IMR-90 (cell line): Measurements from ENCODE around the gene ANKH. TPM values are rescaled to one million over a fixed set of nuclear protein-coding genes. Genes with fewer than 3 reads are reported as not detected.

Experiments
- ATAC-seq: fragments of 200-7000 bp; cut with Tn5 transposase; 2 replicates; pipeline ENCODE4 v1.9.1; 2020; ENCODE audit warnings: low read depth, mild to moderate bottlenecking, moderate library complexity
- BruUV-seq: library from RNA; stranded (reverse); fragments of 400-500 nt; replicated peaks from 2 replicates; lab custom pipeline; 2021; lab: Mats Ljungman, UMichigan
- CTCF ChIA-PET: fragments of 300-600 bp; formaldehyde crosslinking; extraction: SDS; loops from one replicate; lab custom pipeline; 2021; ENCODE audit warnings: antibody characterized with exemption; lab: Yijun Ruan, JAX
- POLR2A ChIA-PET: fragments of 300-600 bp; sonication (Branson Sonifier 250); formaldehyde crosslinking; loops from one replicate; lab custom pipeline; 2022; ENCODE audit warnings: antibody characterized with exemption; ENCODE audit not compliant: unreplicated experiment; lab: Charles Lee
- DNase-seq: peaks from one replicate; pipeline ENCODE4 v3.0.0; 2013
- H2AFZ ChIP-seq: replicated peaks from 2 replicates; pipeline ENCODE3; 2013; ENCODE audit warnings: low read length, mild to moderate bottlenecking; ENCODE audit not compliant: poor library complexity
- H2AK5ac ChIP-seq: 2 replicates; pipeline ENCODE4 v1.6.1; 2013; ENCODE audit warnings: low read depth, low read length, inconsistent platforms
- H2AK9ac ChIP-seq: replicated peaks from 2 replicates; pipeline ENCODE3; 2013; ENCODE audit warnings: mild to moderate bottlenecking, low read depth, low read length, moderate library complexity; ENCODE audit not compliant: poor library complexity
- H2BK120ac ChIP-seq: 2 replicates; pipeline ENCODE4 v1.6.1; 2013; ENCODE audit warnings: low read depth, low read length, inconsistent platforms
- H2BK15ac ChIP-seq: 3 replicates; pipeline ENCODE4 v1.6.1; 2013; ENCODE audit warnings: low read depth, low read length, inconsistent platforms
- H2BK20ac ChIP-seq: 2 replicates; pipeline ENCODE4 v1.6.1; 2013; ENCODE audit warnings: low read depth, mild to moderate bottlenecking, inconsistent platforms, low read length, moderate library complexity
- H2BK5ac ChIP-seq: 2 replicates; pipeline ENCODE4 v1.6.1; 2013; ENCODE audit warnings: mild to moderate bottlenecking, low read depth, low read length, inconsistent platforms; ENCODE audit not compliant: poor library complexity, severe bottlenecking
- H3K14ac ChIP-seq: replicated peaks from 2 replicates; pipeline ENCODE4 v1.6.1; 2013; ENCODE audit warnings: low read depth, low read length, inconsistent platforms
- H3K18ac ChIP-seq: 2 replicates; pipeline ENCODE4 v1.6.1; 2013; ENCODE audit warnings: low read depth, low read length, control low read depth
- H3K23ac ChIP-seq: 2 replicates; pipeline ENCODE4 v1.6.1; 2013; ENCODE audit warnings: low read depth, low read length, inconsistent platforms
- H3K27ac ChIP-seq: 2 replicates; pipeline ENCODE4 v1.5.1; 2013; ENCODE audit warnings: mild to moderate bottlenecking, control low read depth, low read length; ENCODE audit not compliant: insufficient read depth
- H3K27me3 ChIP-seq: 2 replicates; pipeline ENCODE4 v1.6.1; 2013; ENCODE audit warnings: low read length; ENCODE audit not compliant: control insufficient read depth, insufficient read depth
- H3K36me3 ChIP-seq: 2 replicates; pipeline ENCODE4 v1.6.1; 2013; ENCODE audit warnings: low read length, mixed read lengths; ENCODE audit not compliant: control insufficient read depth, insufficient read depth
- H3K4ac ChIP-seq: 2 replicates; pipeline ENCODE4 v1.6.1; 2013; ENCODE audit warnings: low read depth, low read length, inconsistent platforms
- H3K4me1 ChIP-seq: 2 replicates; pipeline ENCODE4 v1.6.1; 2013; ENCODE audit warnings: low read length, mixed read lengths; ENCODE audit not compliant: control insufficient read depth, insufficient read depth
- H3K4me2 ChIP-seq: 2 replicates; pipeline ENCODE4 v1.6.1; 2013; ENCODE audit warnings: low read depth, mild to moderate bottlenecking, control low read depth, low read length, moderate library complexity
- H3K4me3 ChIP-seq: 2 replicates; pipeline ENCODE4 v1.5.1; 2013; ENCODE audit warnings: low read depth, mild to moderate bottlenecking, control low read depth, low read length, moderate library complexity; ENCODE audit not compliant: insufficient read depth
- H3K56ac ChIP-seq: 2 replicates; pipeline ENCODE4 v1.6.1; 2013; ENCODE audit warnings: low read length, inconsistent platforms; ENCODE audit not compliant: insufficient read depth; ENCODE audit errors: extremely low read depth
- H3K79me1 ChIP-seq, 2 experiments: 2 replicates each; pipeline ENCODE4 v1.6.1; 2013; ENCODE audit warnings: low read length in 2 of 2, inconsistent platforms in 1 of 2, low read depth in 1 of 2
- H3K9ac ChIP-seq: 2 replicates; pipeline ENCODE4 v1.6.1; 2013; ENCODE audit warnings: low read depth, low read length, control low read depth
- H3K9me1 ChIP-seq: 2 replicates; pipeline ENCODE4 v1.6.1; 2013; ENCODE audit warnings: low read length, inconsistent platforms; ENCODE audit not compliant: insufficient read depth
- H3K9me3 ChIP-seq: 2 replicates; pipeline ENCODE4 v1.6.1; 2013; ENCODE audit warnings: low read length; ENCODE audit not compliant: control insufficient read depth, insufficient read depth
- H4K20me1 ChIP-seq: 2 replicates; pipeline ENCODE4 v1.6.1; 2013; ENCODE audit warnings: low read length, inconsistent platforms; ENCODE audit not compliant: insufficient read depth
- H4K5ac ChIP-seq: 2 replicates; pipeline ENCODE4 v1.6.1; 2013; ENCODE audit warnings: mild to moderate bottlenecking, low read depth, low read length, control low read depth
- H4K8ac ChIP-seq, 2 experiments: 2 replicates each; pipeline ENCODE4 v1.6.1; 2013; ENCODE audit warnings: low read depth in 2 of 2, low read length in 2 of 2, control low read depth in 1 of 2, inconsistent platforms in 1 of 2
- H4K91ac ChIP-seq: 2 replicates; pipeline ENCODE4 v1.6.1; 2013; ENCODE audit warnings: low read depth, low read length, inconsistent platforms; ENCODE audit not compliant: insufficient read depth
- BHLHE40 ChIP-seq: fragments of 150-350 bp; IDR thresholded peaks from 2 replicates; pipeline ENCODE4 v1.6.1; 2016; ENCODE audit warnings: mild to moderate bottlenecking, low read depth, low read length
- CEBPB ChIP-seq: IDR thresholded peaks from 2 replicates; pipeline ENCODE4 v1.6.1; 2012; ENCODE audit warnings: low read depth, low read length, improper control_type of control experiment
- CHD1 ChIP-seq: IDR thresholded peaks from 2 replicates; pipeline ENCODE4 v1.6.1; 2012; ENCODE audit warnings: low read depth, low read length, improper control_type of control experiment
- CTCF ChIP-seq: conservative IDR thresholded peaks from 2 replicates; pipeline ENCODE4 v1.5.1; 2012; ENCODE audit warnings: mild to moderate bottlenecking, low read depth, low read length, improper control_type of control experiment
- ELK1 ChIP-seq: fragments of 150-350 bp; IDR thresholded peaks from 2 replicates; pipeline ENCODE4 v1.6.1; 2016; ENCODE audit warnings: low read depth, mild to moderate bottlenecking, low read length, moderate library complexity, borderline replicate concordance
- FOS ChIP-seq: fragments of 150-350 bp; IDR thresholded peaks from 2 replicates; pipeline ENCODE4 v1.6.1; 2016; ENCODE audit warnings: low read depth, low read length
- MAFK ChIP-seq: IDR thresholded peaks from 2 replicates; pipeline ENCODE4 v1.6.1; 2012; ENCODE audit warnings: low read depth, low read length, improper control_type of control experiment
- MAZ ChIP-seq: IDR thresholded peaks from 2 replicates; pipeline ENCODE4 v1.6.1; 2012; ENCODE audit warnings: low read depth, mild to moderate bottlenecking, low read length, improper control_type of control experiment, moderate library complexity, borderline replicate concordance
- NFE2L2 ChIP-seq: fragments of 150-350 bp; IDR thresholded peaks from 2 replicates; pipeline ENCODE4 v1.6.1; 2016; ENCODE audit warnings: low read depth, mild to moderate bottlenecking, low read length
- RCOR1 ChIP-seq: IDR thresholded peaks from 2 replicates; pipeline ENCODE4 v1.6.1; 2012; ENCODE audit warnings: mild to moderate bottlenecking, low read length, improper control_type of control experiment; ENCODE audit not compliant: insufficient replicate concordance
- SMC3 ChIP-seq: fragments of 150-350 bp; IDR thresholded peaks from 2 replicates; pipeline ENCODE4 v1.6.1; 2016; ENCODE audit warnings: low read depth, mild to moderate bottlenecking, antibody characterized with exemption, low read length, moderate library complexity
- USF2 ChIP-seq: fragments of 150-350 bp; IDR thresholded peaks from 2 replicates; pipeline ENCODE4 v1.6.1; 2017; ENCODE audit warnings: mild to moderate bottlenecking, antibody characterized with exemption, low read length, low read depth
- WGBS, 2 experiments: methylation state at CpG; one replicate each; pipeline versions ENCODE4 v1.1.5 to v1.1.7; 2013; ENCODE audit warnings: missing lambda C conversion rate in 2 of 2; ENCODE audit not compliant: insufficient read length in 1 of 2; ENCODE audit errors: extremely low coverage in 2 of 2; 5-methylcytosine and 5-hydroxymethylcytosine counted together
- dilution Hi-C: fragments of 300-500 bp; cut with HindIII; formaldehyde crosslinking; loops from one replicate; pipeline ENCODE4 v1.14.3; 2018; ENCODE audit warnings: low sequenced_read_pairs; ENCODE audit not compliant: unreplicated experiment
- in situ Hi-C: fragments of 300-500 bp; cut with MboI; formaldehyde crosslinking; loops from 3 replicates; pipeline ENCODE4 v1.14.3; 2019; ENCODE audit warnings: low sequenced_read_pairs, inconsistent platforms, mixed read lengths
- intact Hi-C: fragments of 100-400 bp; cut with micrococcal nuclease; formaldehyde crosslinking; loops from 2 replicates; pipeline ENCODE4 v1.10.0; 2022
- polyA plus RNA-seq, 3 experiments: library from polyadenylated mRNA; depleted of rRNA; stranded (reverse); fragments of >200 nt; gene quantifications; 2 replicates each; pipeline ENCODE4 v1.2.3, GENCODE V29; 2012; ENCODE audit warnings: low replicate concordance in 1 of 3
- total RNA-seq: library from RNA; depleted of rRNA; stranded (reverse); fragments of >200 nt; gene quantifications from 2 replicates; pipeline ENCODE4 v1.2.3, GENCODE V29; 2012

ANKH gene
- total and polyA plus RNA-seq, 2 of the 4 experiments (the other 2 are of a cell fraction): 5.2 to 17.2 TPM

DNA sequence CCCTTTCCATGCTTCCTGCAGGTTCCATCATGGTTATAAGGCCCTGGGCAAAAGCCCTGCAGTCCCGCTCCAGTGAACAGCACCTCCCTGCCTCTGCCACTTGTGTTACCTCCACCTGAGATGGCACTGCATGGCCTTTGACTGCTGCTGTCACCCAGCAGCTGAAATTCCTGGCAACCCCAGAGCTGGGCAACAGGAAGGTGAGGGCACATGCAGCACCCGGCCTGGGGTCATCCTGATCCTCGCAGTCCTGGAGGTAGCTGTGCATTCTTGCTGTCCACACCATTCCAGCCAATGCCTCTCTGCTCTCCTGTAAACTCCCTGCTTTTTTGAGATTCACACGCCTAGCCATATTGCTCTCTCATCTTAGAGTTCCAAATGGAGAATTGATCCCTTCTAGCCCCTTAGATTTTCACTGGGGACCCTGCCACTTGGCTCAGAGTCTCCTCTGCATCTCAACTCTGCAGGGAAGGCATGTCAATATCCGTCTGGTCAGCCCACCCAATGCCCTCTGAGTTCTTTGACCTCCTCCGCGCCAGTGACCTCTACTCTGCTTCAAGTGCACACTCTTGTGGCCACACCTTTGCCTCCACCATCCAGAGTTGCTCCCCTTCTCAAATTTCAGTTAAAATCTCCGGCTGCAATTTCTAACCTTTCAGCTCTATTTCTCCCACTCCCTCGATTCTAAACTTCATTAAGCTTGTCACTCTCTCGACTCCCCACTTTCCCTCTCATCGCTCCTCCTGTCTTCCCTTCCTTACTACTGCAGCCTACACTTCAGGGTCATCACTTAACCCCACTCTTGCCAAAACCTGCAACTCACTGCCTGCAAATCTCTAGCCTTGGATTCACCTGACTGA is 93.4 kb downstream of the ANKH start:
- no peak for DNase-seq
- H2AFZ ChIP-seq: no peak overlapping the region
- H2BK120ac ChIP-seq: no peak overlapping the region
- no peaks in the 10 kb centered on the region for H3K27me3 ChIP-seq
- no peak overlapping the region for H3K14ac ChIP-seq
- H3K9ac ChIP-seq: no peak overlapping the region
- H3K4me1 ChIP-seq: no peaks in the 10 kb centered on the region
- POLR2A ChIA-PET: interaction anchor here (0.5 kb wide), 2 partner anchors 13 to 22 kb away, joined by 3 to 5 read pairs; no protein-coding TSS in a partner anchor
- no peaks in the 10 kb centered on the region for H3K79me1 ChIP-seq
- H4K20me1 ChIP-seq: no peaks in the 10 kb centered on the region
- H2BK20ac ChIP-seq: no peak overlapping the region
- H2AK5ac ChIP-seq: no peak overlapping the region
- no peak overlapping the region for H2BK15ac ChIP-seq
- H4K5ac ChIP-seq: no peak overlapping the region
- no peak overlapping the region for H3K27ac ChIP-seq
- in situ Hi-C loops (no loop called here), intact Hi-C loops (no loop called here), dilution Hi-C loops (no loop called here)
- H3K9me1 ChIP-seq: peaks cover 5% of the 10 kb centered on the region; the same call in 1 of the 2 replicates
- no peak overlapping the region for H2AK9ac ChIP-seq
- H4K8ac ChIP-seq: no peak overlapping the region
- H3K4ac ChIP-seq: no peak overlapping the region
- H3K36me3 ChIP-seq: no peaks in the 10 kb centered on the region; the same call in 1 of the 2 replicates
- CTCF ChIA-PET: interaction anchor here (0.6 kb wide), 1 partner anchor 32 kb away, joined by 3 read pairs; no protein-coding TSS in a partner anchor
- no peak for ATAC-seq
- TF ChIP-seq CEBPB (no peak), SMC3 (no peak), BHLHE40 (no peak), RCOR1 (no peak), ELK1 (no peak), MAFK (no peak), CHD1 (no peak), MAZ (no peak), NFE2L2 (no peak), CTCF (no peak), USF2 (no peak), FOS (no peak)
- 65% methylated on average over 7 of the region's 11 CpGs; no CpG with 5 or more reads in 1 of the 2 experiments for WGBS, 2 experiments
- H3K56ac ChIP-seq: no peak overlapping the region
- H3K9me3 ChIP-seq: no peaks in the 10 kb centered on the region
- H3K18ac ChIP-seq: no peak overlapping the region
- H3K4me2 ChIP-seq: no peak overlapping the region
- H3K4me3 ChIP-seq: no peak overlapping the region
- no TSS peak for BruUV-seq
- H3K23ac ChIP-seq: no peak overlapping the region
- H4K91ac ChIP-seq: no peak overlapping the region
- H2BK5ac ChIP-seq: no peak overlapping the region
